CD4-positive, alpha-beta T cell treated with Interleukin-4 for 4 hours (primary cell): ENCODE data around the gene SERPINE2.

Experiments
- DNase-seq: peaks from one replicate; pipeline ENCODE4 v3.0.0-alpha.2; 2020

Gene SERPINE2

DNA sequence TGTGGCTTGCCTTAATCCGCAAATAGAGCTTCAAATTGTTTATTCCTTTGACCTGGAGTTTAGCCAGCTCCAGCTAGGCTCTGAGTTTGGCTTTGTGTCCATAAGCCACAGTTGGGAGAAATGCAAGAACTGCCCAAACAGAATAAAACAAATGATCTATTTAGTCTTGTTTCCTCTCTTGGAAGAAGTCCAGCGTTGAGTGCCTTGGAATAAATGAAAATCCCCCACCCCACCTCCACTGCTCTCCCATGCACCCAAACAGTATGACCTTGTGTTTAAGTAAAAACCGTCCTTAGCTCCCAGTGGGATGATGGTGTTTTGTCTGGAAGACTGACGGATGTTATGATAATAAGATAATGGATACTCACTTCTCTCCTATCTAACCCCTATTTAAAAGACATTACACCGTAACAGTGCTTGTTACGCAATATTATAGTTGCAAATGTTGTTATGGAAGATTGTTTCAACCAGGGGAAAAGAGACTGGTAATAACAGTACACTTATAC, 3.2 kb upstream of the SERPINE2 start:
- no peak for DNase-seq

DNA sequence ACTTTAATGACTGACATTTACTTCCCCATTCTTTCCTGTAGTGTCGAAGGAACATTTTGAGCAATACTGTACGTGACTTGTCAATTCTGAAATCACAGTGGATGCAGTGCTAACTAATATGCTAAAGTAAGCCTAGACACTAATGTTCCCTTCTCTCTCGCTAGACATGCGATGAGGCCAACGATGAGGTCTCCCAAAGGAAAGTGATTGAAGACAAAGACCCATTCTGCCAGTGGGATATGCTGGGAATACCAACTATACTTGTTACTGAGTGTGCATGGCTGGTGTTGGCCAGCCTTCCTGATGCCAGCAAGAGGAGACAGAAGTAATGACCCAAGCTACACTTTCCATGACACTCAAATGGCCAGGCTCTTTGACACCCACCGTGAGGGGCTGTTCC, 2.5 kb upstream of the SERPINE2 start:
- no peak for DNase-seq

DNA sequence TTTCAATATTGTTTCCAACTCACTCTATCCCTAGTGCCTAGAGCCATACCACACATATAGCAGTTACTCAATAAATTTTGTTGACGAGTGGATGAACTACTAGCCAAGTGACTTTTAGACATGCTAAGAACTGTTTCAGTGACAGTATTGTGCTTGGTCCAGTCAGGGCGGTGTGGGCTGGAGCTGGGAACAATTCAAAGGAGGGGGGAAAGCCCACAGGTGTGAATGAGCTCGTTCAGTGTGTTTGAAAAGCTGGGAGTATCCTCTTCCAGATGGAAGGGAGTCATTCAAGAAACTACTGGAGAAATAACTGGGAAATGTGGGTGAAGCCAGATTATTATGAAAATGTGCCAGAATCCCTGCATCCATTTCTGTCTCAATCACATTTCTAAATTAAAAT, 1.7 kb upstream of the SERPINE2 start:
- DNase-seq, result no peak

DNA sequence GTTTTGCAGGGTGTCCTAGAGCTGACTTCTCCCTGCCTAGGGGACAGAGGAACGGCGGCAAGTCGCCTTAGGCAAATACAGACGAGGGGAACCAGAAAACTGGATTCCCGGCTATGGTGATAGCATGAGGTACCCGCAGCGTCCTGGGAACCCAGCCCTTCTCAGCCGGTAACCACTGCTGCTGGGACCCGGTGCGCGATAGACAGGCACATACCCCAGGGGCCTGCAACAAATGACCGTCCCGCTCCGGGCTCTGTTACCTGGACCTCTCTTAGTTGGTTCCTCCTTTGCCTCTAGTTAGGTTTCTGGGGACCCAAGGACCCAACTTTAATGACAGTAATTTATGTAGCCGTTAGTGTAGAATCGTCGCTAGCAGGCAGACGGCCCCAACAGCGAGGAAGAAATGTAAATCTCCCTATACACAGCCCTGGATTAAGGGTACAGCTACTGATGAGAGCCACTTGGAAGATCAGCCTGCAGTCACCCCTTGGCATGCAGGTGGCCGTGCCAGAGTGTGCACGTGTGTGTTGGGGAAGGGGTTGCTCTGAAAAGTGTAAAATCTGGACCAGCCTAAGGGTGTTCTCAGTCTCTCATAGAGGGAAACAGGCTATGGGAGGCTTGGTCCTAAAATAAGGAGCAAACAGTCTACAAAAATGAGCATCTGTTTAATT, 819 bp upstream of the SERPINE2 start:
- DNase-seq, result no peak

DNA sequence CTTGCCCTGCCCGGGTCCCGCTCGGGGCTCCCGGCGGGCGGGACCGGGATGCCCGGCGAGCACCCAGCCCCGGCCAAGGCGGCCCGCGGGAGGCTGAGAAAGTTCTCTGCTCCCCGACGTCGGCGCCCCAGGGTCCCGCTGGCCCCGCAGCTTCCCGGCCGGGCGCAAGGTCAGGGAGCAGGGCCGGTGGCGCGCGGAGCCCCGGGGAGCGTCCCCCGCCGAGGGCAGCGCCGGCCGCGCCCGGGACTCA, 331 bp downstream of the SERPINE2 start:
- DNase-seq, result no peak

DNA sequence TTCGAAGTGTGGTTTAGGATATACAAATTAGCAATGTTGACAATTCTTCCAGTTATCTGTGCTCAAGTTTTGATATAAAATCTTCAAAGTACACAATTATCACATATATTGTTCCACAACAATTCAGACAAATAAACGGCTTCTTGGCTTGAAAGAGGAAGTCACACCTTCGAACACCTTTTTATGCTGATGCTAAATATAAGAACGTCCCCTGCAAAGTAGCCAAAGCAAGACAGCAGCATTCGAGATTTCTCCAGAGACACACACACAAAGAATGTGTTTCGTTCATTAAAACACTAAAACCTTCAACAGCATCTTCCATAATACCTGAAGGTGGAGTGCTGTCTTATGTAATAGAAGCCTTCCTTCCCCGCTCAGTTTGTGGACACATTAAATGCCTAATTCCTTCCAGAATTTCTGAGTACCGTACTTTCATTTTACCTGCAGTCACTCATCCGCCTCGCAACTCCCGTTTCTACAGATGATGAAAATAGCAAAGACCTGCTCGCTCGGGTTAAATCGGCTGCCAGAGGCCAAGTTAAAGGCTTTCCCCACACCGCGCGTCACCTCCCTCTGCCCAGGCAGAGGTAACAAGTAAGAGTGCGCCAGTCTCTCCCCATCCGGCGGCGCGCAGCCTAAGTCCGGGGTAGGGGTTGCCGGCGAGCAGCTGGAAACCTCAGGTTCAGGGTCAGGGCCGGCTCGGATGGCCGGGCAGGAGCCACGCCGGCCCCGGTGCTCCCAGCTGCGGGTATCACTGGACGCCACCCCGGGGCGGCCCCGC, 847 bp downstream of the SERPINE2 start:
- DNase-seq, result no peak

DNA sequence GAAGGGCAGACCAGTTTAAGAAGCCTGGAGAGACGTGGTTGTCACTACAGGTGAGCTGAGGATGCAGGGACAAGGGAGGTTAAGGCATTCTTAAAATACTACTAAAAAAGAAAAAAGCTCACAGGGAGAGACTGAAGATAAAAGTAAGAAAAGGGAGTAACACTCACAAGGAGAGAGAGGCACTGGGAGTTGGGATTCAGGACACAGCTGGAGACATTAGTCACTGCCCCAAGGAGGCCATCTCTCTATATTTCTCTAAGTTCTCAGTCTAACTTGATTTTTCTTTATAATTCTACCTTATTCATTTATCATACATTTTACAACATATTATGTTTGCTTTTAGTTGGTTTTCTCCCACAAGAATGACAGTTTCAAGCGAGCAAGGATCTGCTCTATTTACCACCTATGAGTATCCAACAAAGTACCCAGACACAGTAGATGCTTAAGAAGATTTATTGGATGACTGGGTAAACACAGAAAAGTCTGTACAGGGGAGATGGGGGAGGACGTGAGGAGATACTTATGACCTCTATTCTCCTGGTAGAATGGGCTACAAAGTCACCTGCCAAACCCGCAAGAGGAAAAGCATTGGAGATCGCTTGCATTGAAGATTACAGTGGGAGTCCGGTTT, 2.2 kb downstream of the SERPINE2 start:
- no peak for DNase-seq

DNA sequence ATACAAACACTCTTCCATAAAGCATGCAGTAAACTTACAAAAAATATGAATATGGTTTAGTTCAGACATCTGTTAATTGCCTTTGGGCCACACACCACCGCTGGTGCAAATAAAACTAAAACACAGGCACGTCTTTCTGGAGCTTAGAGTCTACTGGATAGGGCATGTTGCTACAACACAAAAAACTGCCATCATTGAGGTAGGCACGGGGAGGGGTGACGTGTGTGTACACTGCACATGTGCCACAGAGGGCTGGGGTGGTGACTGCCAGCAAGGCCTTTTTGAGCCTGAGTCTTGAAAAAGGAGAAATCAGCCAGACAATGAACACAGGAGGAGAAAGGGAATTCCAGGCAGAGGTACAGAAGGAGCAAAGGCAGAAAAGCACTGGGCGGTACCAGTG, 5.1 kb downstream of the SERPINE2 start:
- no peak for DNase-seq

DNA sequence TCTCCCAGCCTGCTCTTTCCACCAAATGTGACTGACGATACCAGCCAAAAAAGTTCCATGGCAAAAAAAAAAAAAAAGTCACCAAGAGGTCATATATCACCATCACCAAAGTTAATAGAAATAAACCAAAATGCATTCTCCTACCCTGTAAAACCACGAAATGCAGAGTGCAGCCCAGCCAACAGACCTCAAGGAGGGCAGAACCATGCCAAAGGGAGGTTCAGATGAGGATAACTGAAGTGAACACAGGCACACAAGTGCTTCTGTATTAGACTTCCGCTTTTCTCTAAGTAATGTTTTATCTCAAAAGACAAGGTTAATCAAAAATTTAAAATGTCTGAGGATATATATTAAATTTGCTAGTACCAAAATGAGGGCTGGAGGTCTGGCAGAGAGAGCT, 5.5 kb downstream of the SERPINE2 start:
- DNase-seq, result no peak

DNA sequence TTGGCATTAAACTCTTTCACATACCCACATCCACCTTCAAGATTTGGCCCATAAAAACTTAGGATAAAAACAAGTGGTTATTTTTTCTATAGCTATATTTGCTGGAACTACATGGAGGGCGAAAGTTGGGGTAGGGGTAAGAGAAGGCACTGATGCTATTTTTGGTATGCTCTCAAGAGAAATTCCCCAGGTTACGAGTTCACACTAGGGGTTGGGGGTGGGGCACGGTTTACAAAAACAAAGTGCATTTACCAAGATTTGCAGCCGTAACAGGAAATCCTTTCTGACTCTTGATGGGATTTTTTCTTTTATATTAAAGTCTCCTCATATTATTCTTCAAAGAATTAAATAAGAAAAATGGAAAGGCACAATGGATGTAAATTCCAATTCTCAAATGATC, 6.8 kb downstream of the SERPINE2 start:
- DNase-seq, result no peak

DNA sequence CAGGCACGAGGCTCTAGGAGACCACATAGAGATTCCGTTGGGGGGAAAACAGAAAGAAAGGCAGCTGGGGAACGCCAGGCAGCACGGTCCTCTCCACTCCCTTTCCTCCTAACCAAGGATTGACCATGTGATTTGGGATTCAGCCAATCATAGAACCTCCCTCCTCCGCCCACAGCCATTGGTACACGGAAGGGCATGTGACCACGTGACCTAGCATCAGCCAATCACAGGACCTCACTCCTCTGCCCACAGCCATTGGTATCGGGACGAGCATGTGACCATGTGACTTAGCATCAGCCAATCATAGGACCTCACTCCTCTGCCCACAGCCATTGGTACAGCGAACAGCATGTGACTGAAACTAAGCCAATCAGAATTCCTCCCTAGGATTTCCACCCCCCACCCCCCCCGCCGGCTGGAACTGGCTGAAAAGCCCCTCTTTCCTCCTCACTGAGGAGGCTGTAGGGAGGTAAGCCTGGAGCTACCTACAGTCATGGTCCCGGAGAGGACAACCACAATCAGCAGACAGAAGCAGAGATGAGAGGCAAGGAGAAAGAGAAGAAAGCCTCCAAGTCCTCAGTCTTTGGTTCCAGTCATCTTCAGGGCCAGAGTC, 7.6 kb downstream of the SERPINE2 start:
- no peak for DNase-seq

DNA sequence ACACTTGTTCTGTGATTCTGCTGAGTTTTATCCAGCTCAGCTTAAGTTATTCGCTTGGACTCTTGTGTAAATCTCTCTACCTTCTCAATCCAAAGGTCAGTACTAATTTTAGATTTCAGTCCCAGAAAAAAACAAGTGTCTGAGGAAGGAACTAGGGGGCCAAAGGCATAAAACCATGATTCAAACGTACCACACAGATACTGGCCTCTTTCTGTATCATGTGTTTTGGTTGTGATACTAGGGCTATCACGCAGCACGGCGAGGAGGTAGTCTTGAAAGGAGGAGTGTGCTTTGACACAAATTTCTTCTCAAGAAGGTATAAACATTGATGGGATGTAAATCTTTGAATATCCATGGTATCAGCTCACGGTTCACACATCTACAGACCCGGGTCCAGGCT, 8.3 kb downstream of the SERPINE2 start:
- DNase-seq, result no peak

DNA sequence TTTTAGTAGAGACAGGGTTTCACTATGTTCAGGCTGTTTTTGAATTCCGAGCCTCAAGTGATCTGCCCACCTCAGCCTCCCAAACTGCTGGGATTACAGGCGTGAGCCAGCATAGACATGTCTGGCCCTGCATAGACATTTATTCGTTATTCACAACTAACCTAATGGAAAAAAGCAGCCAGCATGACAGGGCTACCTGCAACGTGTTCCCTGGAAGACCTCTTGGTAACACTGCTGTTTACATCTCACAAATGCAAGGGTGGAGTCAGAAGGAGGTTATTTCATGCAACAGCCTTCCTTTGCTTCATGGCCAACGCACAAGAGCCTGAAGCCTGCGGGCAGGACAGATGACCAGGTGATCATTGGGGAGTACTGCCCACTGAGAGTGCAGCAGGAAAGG, 9.2 kb downstream of the SERPINE2 start:
- no peak for DNase-seq

DNA sequence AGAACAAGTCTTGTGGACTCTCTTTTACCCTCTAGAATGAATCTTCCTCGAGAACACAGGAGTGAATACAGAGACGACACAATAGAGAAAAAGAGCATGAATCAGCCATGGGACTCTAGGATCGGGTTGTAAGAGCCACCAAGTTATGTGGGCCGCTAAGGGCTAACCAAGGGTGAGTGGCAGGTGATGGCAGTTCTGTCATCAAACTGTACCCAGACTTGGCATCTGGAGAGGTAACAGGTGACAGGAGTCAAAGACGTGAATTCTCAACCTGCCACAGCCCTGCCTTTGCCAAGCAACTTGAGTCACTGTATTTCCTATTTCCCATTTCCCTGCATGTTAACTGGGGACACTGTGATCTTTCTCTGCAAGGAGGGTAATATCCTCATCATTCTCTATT, 11.2 kb downstream of the SERPINE2 start:
- no peak for DNase-seq

DNA sequence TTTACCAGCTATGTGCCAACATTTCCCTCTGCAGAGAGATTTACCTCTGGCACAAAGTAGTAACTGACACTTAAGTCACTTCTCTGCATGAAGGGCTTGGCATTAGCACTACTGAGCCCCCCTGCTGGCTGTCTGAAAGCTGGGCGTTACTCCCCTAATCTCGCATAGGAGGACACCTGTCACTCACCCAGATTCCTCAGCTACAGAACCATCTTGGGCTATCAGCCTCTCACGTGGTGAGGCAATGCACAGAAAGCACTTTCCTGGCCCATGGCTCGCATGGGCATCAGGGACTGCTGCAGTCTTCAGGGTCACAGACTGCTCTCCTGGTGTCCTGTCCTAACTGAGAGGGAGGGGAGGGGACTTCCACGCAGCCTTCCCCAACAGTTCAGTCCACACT, 12.0 kb downstream of the SERPINE2 start:
- DNase-seq, result no peak

DNA sequence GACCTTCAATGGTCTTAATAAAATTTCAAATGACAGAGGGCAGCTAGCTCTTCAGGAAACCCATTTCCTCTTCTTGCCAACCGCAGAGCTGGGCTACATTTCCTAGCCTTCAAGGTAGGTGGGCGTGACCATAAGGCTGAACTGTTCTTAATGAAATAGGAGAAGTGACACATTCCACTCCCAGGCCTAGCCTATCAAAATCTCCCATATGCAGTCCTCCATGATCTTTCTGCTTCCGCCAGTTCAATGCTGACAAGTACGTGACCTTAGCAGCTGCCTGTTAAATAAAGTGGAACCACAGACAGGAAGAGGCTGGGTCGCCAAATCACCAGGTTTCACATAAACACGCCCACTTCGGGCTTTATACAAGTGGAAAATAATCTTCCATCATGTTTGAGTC, 13.2 kb downstream of the SERPINE2 start:
- peak; percentile 70 for DNase-seq

DNA sequence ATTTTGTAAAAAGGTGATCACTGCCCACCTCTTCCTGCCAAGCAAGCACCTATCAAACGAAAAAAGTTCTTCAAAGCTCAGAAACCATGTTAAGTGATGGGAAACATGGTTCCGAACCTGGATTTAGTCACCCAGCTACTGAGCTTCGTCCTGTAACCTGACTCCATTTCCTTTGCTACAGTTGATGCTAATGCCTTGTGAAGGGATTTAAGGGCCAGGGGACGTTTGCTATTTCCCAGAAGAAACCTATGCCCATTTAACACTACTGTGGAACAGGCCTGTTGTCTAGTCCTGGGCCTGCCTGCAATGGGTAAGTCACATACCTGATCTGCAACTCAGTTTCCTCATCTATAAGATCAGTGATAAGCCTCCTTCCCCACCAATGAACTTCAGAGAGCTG, 14.8 kb downstream of the SERPINE2 start:
- no peak for DNase-seq

DNA sequence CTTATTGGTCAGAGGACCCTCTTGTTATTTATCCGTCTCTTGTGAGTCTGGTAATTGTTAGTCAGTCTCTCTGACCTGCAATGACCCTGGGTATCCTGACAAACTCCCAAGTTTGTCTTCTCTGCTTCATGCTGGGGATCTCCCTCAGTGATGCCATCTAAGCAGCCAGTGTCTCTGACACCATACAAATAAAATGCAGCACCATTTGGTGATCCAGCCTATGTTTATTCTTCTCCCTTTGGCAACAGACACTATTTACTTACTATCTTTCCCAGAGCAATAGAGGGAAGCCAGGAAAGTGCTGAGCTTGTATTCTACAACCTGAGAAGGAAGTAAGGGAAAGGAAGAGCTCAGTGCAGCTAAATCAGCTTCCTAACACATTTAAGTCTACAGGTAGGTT, 15.9 kb downstream of the SERPINE2 start:
- no peak for DNase-seq

DNA sequence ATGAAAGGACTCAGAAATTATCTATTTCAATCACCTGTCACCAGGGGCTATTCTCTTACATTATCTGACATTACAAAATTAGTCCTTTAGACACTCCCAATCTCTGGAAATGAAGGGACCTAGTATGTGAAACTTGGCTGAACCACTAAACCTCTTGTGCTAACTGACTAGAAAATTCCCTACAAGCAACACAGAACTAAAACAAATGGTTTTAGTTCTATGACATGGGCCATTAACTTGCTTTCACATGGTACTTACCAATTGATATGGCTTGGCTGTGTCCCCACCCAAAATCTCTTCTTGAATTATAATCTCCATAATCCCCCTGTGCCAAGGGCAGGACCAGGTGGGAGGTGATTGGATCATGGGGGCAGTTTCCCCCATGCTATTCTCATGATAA, 16.6 kb downstream of the SERPINE2 start:
- DNase-seq, result no peak

DNA sequence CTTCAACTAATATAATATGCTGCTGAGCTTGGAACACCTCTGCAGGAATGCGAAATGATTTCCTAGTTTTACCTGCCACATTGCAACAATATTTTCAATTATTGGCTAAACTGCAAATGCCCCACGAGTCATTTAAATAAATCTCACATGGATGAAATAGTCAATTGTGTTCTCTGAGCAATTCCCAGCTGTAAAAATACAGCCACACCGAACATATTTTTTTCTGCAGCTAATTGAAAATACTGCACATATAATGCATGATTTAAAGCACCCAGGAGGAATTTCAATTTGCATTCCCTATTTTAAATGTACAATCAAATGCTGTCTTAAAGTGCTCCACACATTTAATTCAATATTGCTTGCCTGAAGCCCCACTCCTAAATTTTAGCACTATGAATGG, 18.6 kb downstream of the SERPINE2 start:
- DNase-seq, result no peak

DNA sequence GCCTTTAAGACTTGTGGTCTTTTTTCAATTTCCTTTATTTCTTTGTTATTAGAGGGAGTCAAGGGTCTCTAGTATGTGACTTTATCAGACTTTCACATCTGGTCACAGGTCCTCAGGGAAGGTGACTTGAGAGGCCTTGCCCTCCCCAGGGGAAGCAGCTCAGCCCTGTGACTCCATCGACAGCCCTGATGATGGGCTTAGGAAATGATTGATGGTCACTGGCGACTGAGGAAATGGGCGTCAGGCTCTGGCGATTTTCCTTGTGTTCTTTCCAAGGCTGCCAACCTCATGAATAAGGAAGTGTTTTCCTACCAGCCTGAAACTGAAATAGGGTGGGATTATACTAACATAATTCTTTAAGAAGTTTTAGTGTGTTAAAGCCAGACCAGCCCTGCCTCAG, 21.1 kb downstream of the SERPINE2 start:
- DNase-seq, result no peak

DNA sequence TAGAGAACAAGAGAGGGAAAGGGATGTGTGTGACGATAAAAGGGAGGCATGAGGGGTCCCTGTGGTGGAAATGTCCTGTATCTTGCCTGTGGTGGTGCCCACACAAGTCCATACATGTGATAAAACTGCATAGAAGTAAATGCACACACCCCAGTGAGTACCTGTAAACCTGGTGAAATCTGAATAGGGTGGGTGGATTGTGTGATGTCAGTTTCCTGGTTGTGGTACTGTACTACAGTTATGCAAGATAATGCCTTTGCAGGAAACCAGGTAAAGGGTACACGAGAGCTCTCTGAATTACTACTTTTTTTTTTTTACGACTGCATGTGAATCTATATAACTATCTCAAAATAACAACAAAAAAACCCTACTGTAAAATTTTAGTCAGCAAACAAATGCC, 22.1 kb downstream of the SERPINE2 start:
- DNase-seq, result no peak

DNA sequence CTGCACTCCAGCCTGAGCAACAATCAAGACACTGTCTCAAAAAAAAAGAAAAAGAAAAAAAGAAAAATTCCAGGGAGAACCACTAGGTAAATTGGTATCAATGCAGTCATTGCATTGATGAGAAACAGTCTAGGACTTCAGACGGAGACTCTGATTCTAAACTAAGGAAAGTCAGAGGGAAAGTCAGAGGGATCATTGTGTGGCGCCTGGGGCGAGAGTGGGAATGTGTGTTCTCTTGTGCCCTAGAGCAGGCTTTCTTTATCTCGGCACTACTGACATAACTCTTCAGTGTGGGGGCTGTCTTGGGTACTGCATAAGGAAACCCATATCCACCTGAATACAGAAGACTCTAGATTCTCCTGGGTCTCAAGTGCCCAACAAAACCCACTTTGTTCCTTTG, 24.8 kb downstream of the SERPINE2 start:
- DNase-seq, result no peak

DNA sequence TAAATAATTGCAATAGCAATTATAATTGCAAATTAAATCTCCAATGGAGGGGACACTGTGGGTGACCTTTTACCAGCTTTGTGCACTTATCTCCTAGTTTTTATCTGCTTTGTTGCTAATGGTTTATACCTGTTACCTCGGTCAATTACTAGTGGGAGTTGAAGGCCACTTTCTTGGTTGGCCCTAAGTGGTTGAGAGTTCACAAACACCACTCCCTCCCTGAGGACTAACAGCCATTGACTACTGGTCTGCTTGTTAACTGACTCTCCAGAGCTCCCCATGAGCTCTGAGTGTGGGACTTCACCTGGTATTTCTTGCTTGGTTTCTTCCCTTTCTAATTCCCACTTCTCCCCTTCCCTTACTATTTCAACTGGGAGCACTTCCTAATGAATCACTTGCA, 27.2 kb downstream of the SERPINE2 start:
- no peak for DNase-seq
